BLaER1 treated with 17β-estradiol and CSF1 and Interleukin-3, amounts not matched to agents 10 nM and 100 nM (cell line): ENCODE results near the gene AZIN2.
"Not testable (repeated sequence)": the region's sequence is repeated elsewhere in the genome, so short reads cannot be mapped to it uniquely, and the experiment has no call there.

ENCODE experiments used
- H3K27ac ChIP-seq, 11 experiments: shearing (Covaris generic); formaldehyde crosslinking; 2 replicates each; pipeline ENCODE4 v1.8.1; 2022
- H3K27me3 ChIP-seq, 11 experiments: shearing (Covaris generic); formaldehyde crosslinking; 2 replicates each; pipeline ENCODE4 v1.8.1; 2022
- H3K36me3 ChIP-seq, 11 experiments: shearing (Covaris generic); formaldehyde crosslinking; 2 replicates each; pipeline ENCODE4 v1.8.1; 2022
- H3K4me1 ChIP-seq, 10 experiments: shearing (Covaris generic); formaldehyde crosslinking; 2 replicates each; pipeline ENCODE4 v1.8.1; 2022
- H3K4me2 ChIP-seq, 11 experiments: shearing (Covaris generic); formaldehyde crosslinking; 2 replicates each; pipeline ENCODE4 v1.8.1; 2022
- H3K4me3 ChIP-seq, 10 experiments: shearing (Covaris generic); formaldehyde crosslinking; 2 replicates each; pipeline ENCODE4 v1.8.1; 2022
- H3K9ac ChIP-seq, 11 experiments: shearing (Covaris generic); formaldehyde crosslinking; 2 replicates each; pipeline ENCODE4 v1.8.1; 2022
- H3K9me3 ChIP-seq, 11 experiments: shearing (Covaris generic); formaldehyde crosslinking; replicated peaks in 1 of 11; 2 replicates each; pipeline ENCODE4 v1.8.1; 2022
- H4K20me1 ChIP-seq, 11 experiments: shearing (Covaris generic); formaldehyde crosslinking; 2 replicates each; pipeline ENCODE4 v1.8.1; 2022
- Cebpa-rat ChIP-seq, 11 experiments: shearing (Covaris generic); IDR thresholded peaks; 2 replicates each; pipeline ENCODE4 v1.8.1; 2022

Gene AZIN2

GRCh38 chr1:33117440-33118085 is 36.6 kb downstream of the AZIN2 start:
- Histone ChIP-seq H3K4me2 (peak overlapping the region in 2 of 11 experiments; percentile 10 to 40; a peak in 2 of 22 replicates), H3K9me3 (no peaks in the 10 kb centered on the region), H3K9ac (no peak overlapping the region), H4K20me1 (no peaks in the 10 kb centered on the region), H3K27ac (no peak overlapping the region), H3K36me3 (no peaks in the 10 kb centered on the region), H3K4me3 (no peak overlapping the region), H3K4me1 (peaks cover 0 to 10% (median 0%) of the 10 kb centered on the region in 10 experiments; a peak in 3 of 20 replicates), H3K27me3 (no peaks in the 10 kb centered on the region)
- no peak for TF ChIP-seq Cebpa-rat (IDR thresholded peaks at IDR 0.05)

GRCh38 chr1:33118274-33118673 is 37.3 kb downstream of the AZIN2 start:
- Histone ChIP-seq H3K27ac (no peak overlapping the region), H3K4me2 (peak overlapping the region in 2 of 11 experiments; percentile 10 to 40; a peak in 4 of 22 replicates), H3K9ac (peak overlapping the region in 2 of 11 experiments; percentile 11 to 16; a peak in 1 of 22 replicates), H3K27me3 (no peaks in the 10 kb centered on the region), H3K4me3 (no peak overlapping the region), H4K20me1 (no peaks in the 10 kb centered on the region), H3K9me3 (no peaks in the 10 kb centered on the region), H3K4me1 (peaks cover 0 to 10% (median 0%) of the 10 kb centered on the region in 10 experiments; a peak in 3 of 20 replicates), H3K36me3 (no peaks in the 10 kb centered on the region)
- no peak for TF ChIP-seq Cebpa-rat (IDR thresholded peaks at IDR 0.05)

- Histone ChIP-seq H3K9ac (no peak overlapping the region), H4K20me1 (no peaks in the 10 kb centered on the region), H3K27ac (no peak overlapping the region), H3K27me3 (no peaks in the 10 kb centered on the region), H3K4me3 (no peak overlapping the region), H3K4me2 (no peak overlapping the region), H3K4me1 (peaks cover 0 to 10% (median 0%) of the 10 kb centered on the region in 10 experiments; a peak in 3 of 20 replicates), H3K9me3 (no peaks in the 10 kb centered on the region), H3K36me3 (no peaks in the 10 kb centered on the region)
- no peak for TF ChIP-seq Cebpa-rat (IDR thresholded peaks at IDR 0.05)
Observed at GRCh38 chr1:33119050-33119449, 38.1 kb downstream of the AZIN2 start.

- 0 out of 22 replicates have a peak, but pooled peaks cover 0 to 1% (median 0%) of the 10 kb centered on the region in 11 experiments for H3K9me3 ChIP-seq
- 0 out of 22 replicates have a peak overlapping the region, but pooled peaks of 1 of the 11 experiments have one; percentile 18 for H3K9ac ChIP-seq
- H3K27me3 ChIP-seq = no peaks in the 10 kb centered on the region
- no peaks in the 10 kb centered on the region for H4K20me1 ChIP-seq
- peaks cover 0 to 10% (median 0%) of the 10 kb centered on the region in 10 experiments; a peak in 3 of 20 replicates for H3K4me1 ChIP-seq
- H3K4me3 ChIP-seq = no peak overlapping the region
- TF ChIP-seq Cebpa-rat (IDR thresholded peaks at IDR 0.05) = no peak
- no peaks in the 10 kb centered on the region for H3K36me3 ChIP-seq
- H3K27ac ChIP-seq = no peak overlapping the region
- H3K4me2 ChIP-seq = no peak overlapping the region
Observed at GRCh38 chr1:33119532-33120217, 38.7 kb downstream of the AZIN2 start.

GRCh38 chr1:33120436-33121231 is 39.7 kb downstream of the AZIN2 start:
- Histone ChIP-seq H3K4me1 (peaks cover 0 to 11% (median 0%) of the 10 kb centered on the region in 10 experiments; a peak in 4 of 20 replicates), H3K27ac (no peak overlapping the region), H3K27me3 (no peaks in the 10 kb centered on the region), H3K36me3 (peaks cover 0 to 8% (median 0%) of the 10 kb centered on the region in 11 experiments; a peak in 2 of 22 replicates), H3K4me3 (no peak overlapping the region), H3K9me3 (peaks cover 0 to 7% (median 0%) of the 10 kb centered on the region in 11 experiments; a peak in 2 of 22 replicates), H4K20me1 (no peaks in the 10 kb centered on the region), H3K9ac (no peak overlapping the region), H3K4me2 (no peak overlapping the region)
- TF ChIP-seq Cebpa-rat (IDR thresholded peaks at IDR 0.05) = no peak

GRCh38 chr1:33121728-33122127 is 40.8 kb downstream of the AZIN2 start:
- Histone ChIP-seq H3K4me2 (no peak overlapping the region), H3K27ac (no peak overlapping the region), H3K9me3 (peaks cover 0 to 7% (median 0%) of the 10 kb centered on the region in 11 experiments; a peak in 2 of 22 replicates), H3K27me3 (no peaks in the 10 kb centered on the region), H3K4me1 (peaks cover 7 to 21% (median 8%) of the 10 kb centered on the region in 10 experiments), H3K36me3 (peaks cover 0 to 8% (median 0%) of the 10 kb centered on the region in 11 experiments; a peak in 2 of 22 replicates), H3K4me3 (no peak overlapping the region), H3K9ac (no peak overlapping the region), H4K20me1 (no peaks in the 10 kb centered on the region)
- TF ChIP-seq Cebpa-rat (IDR thresholded peaks at IDR 0.05) = no peak

GRCh38 chr1:33122483-33123178 is 41.7 kb downstream of the AZIN2 start:
- peaks cover 0 to 7% (median 0%) of the 10 kb centered on the region in 11 experiments; a peak in 2 of 22 replicates for H3K9me3 ChIP-seq
- H3K27me3 ChIP-seq = no peaks in the 10 kb centered on the region
- no peak overlapping the region for H3K9ac ChIP-seq
- no peak overlapping the region for H3K27ac ChIP-seq
- TF ChIP-seq Cebpa-rat (IDR thresholded peaks at IDR 0.05) = no peak
- no peak overlapping the region for H3K4me3 ChIP-seq
- H4K20me1 ChIP-seq = no peaks in the 10 kb centered on the region
- H3K36me3 ChIP-seq = peaks cover 0 to 8% (median 0%) of the 10 kb centered on the region in 11 experiments; a peak in 2 of 22 replicates
- H3K4me1 ChIP-seq = peaks cover 8 to 21% (median 10%) of the 10 kb centered on the region in 10 experiments
- H3K4me2 ChIP-seq = no peak overlapping the region

GRCh38 chr1:33123266-33123665 is 42.3 kb downstream of the AZIN2 start:
- no peaks in the 10 kb centered on the region for H4K20me1 ChIP-seq
- H3K27ac ChIP-seq = no peak overlapping the region
- no peak overlapping the region for H3K4me3 ChIP-seq
- no peak overlapping the region for H3K9ac ChIP-seq
- no peak for TF ChIP-seq Cebpa-rat (IDR thresholded peaks at IDR 0.05)
- peaks cover 0 to 8% (median 0%) of the 10 kb centered on the region in 11 experiments; a peak in 2 of 22 replicates for H3K36me3 ChIP-seq
- peaks cover 13 to 21% (median 16%) of the 10 kb centered on the region in 10 experiments for H3K4me1 ChIP-seq
- H3K4me2 ChIP-seq = no peak overlapping the region
- H3K9me3 ChIP-seq = peaks cover 0 to 7% (median 0%) of the 10 kb centered on the region in 11 experiments; a peak in 2 of 22 replicates
- H3K27me3 ChIP-seq = no peaks in the 10 kb centered on the region

GRCh38 chr1:33124647-33125046 is 43.7 kb downstream of the AZIN2 start:
- not testable (repeated sequence) for H3K36me3 ChIP-seq, H3K9me3 ChIP-seq, H3K4me2 ChIP-seq, H3K9ac ChIP-seq, H3K27me3 ChIP-seq, H4K20me1 ChIP-seq, H3K4me3 ChIP-seq, H3K27ac ChIP-seq
- peaks cover 22 to 32% (median 25%) of the 10 kb centered on the region in 10 experiments for H3K4me1 ChIP-seq
